Thyroid gland (tissue), 4 donors: ENCODE measurements around the gene FANCG. TPM values are rescaled to one million over a fixed set of nuclear protein-coding genes. Genes with fewer than 3 reads are reported as not detected.

Experiments used
- DNase-seq, 2 donors: peaks; one replicate each; pipeline ENCODE4 v3.0.0-alpha.2; 2019
- H3K27ac ChIP-seq, 3 donors: fragments of 200-600 bp; sonication (generic); 1 replicate in 2 of 3; 2 replicates in 1 of 3; pipeline ENCODE4 v1.5.1; 2016 to 2019; ENCODE audit warnings: mild to moderate bottlenecking in 1 of 3, moderate library complexity in 1 of 3
- H3K27me3 ChIP-seq: fragments of 200-600 bp; sonication (generic); one replicate; pipeline ENCODE4 v1.5.1; 2019
- H3K36me3 ChIP-seq, 2 donors: fragments of 200-600 bp; sonication (generic); one replicate each; pipeline ENCODE4 v1.5.1; 2016 to 2019
- H3K4me1 ChIP-seq, 2 donors: fragments of 200-600 bp; sonication (generic); one replicate each; pipeline ENCODE4 v1.5.1; 2017 to 2019
- H3K4me3 ChIP-seq, 3 donors: fragments of 200-600 bp; sonication (generic); replicated peaks in 1 of 3; 1 replicate in 2 of 3; 2 replicates in 1 of 3; pipeline ENCODE4 v1.5.1; 2016; ENCODE audit warnings: mild to moderate bottlenecking in 1 of 3
- H3K9me3 ChIP-seq: fragments of 200-600 bp; sonication (generic); one replicate; pipeline ENCODE4 v1.5.1; 2017
- CTCF ChIP-seq, 6 experiments: fragments of 200-600 bp in 3 of 6; fragments of 450-650 bp in 3 of 6; sonication (generic) in 3 of 6; IDR thresholded peaks; one replicate each; pipeline ENCODE4 v1.5.1; 2016 to 2019; ENCODE audit warnings: antibody characterized with exemption in 6 of 6, mild to moderate bottlenecking in 2 of 6, inconsistent platforms in 1 of 6, moderate library complexity in 1 of 6
- POLR2A ChIP-seq, 2 donors: fragments of 450-650 bp; IDR thresholded peaks; one replicate each; pipeline ENCODE4 v1.6.1; 2017; ENCODE audit warnings: antibody characterized with exemption in 2 of 2, mild to moderate bottlenecking in 2 of 2, moderate library complexity in 1 of 2
- WGBS, 2 donors: methylation state at CpG; one replicate each; pipeline ENCODE4 v1.1.5; 2017; 5-methylcytosine and 5-hydroxymethylcytosine counted together
- intact Hi-C: fragments of 100-400 bp; cut with DNase I; formaldehyde crosslinking; loops from one replicate; pipeline ENCODE4 v1.15.1; 2023
- total RNA-seq, 4 donors: library from RNA; depleted of rRNA; stranded (reverse); fragments of >200 nt; gene quantifications; one replicate each; pipeline ENCODE4 v1.2.3, GENCODE V29; 2016

The FANCG gene
- total RNA-seq, 4 donors from 2014 or later = 8.6 to 13.8 (median 11.8) TPM

GRCh38 chr9:35102769-35103659 lies 23.3 kb upstream of the FANCG start, which contains the start of gene STOML2:
TSS of gene STOML2 (minus strand) at chr9:35103131. CDS start at chr9:35103094, 37 bp downstream.
- H3K4me1 ChIP-seq = peaks cover 14 to 16% of the 10 kb centered on the region in 2 donors
- TF ChIP-seq CTCF (IDR thresholded peaks at IDR 0.05) = no peak
- peak in 1 of 2 donors; percentile 74 for TF ChIP-seq POLR2A (IDR thresholded peaks at IDR 0.05)
- intact Hi-C loops = no loop called here
- H3K36me3 ChIP-seq = peaks cover 44 to 48% of the 10 kb centered on the region in 2 donors
- no peaks in the 10 kb centered on the region for H3K9me3 ChIP-seq
- no peaks in the 10 kb centered on the region for H3K27me3 ChIP-seq
- 1 to 2% methylated on average over 45 to 55 of the region's 57 CpGs for WGBS, 2 donors
- H3K4me3 ChIP-seq = peak within 1 kb of the TSS in 2 of 3 donors; percentile 51 to 60
- peak; percentile 97 for DNase-seq
- H3K27ac ChIP-seq = peak within 1 kb of the TSS; percentile 61 to 86 (median 72)

- H3K9me3 ChIP-seq = no peaks in the 10 kb centered on the region
- TF ChIP-seq CTCF (IDR thresholded peaks at IDR 0.05) (no peak), POLR2A (IDR thresholded peaks at IDR 0.05) (no peak)
- 0 to 3% methylated on average over 8 to 10 of the region's 10 CpGs for WGBS, 2 donors
Measured at GRCh38 chr9:35102465-35102768, 22.7 kb upstream of the FANCG start.

GRCh38 chr9:35097573-35097972 lies 17.8 kb upstream of the FANCG start:
- no peak overlapping the region for H3K27ac ChIP-seq
- TF ChIP-seq POLR2A (IDR thresholded peaks at IDR 0.05) (no peak), CTCF (IDR thresholded peaks at IDR 0.05) (no peak)
- 86 to 92% methylated on average over 3 of the region's 3 CpGs for WGBS, 2 donors
- no peak overlapping the region for H3K4me3 ChIP-seq
- peaks cover 10 to 22% of the 10 kb centered on the region in 2 donors for H3K36me3 ChIP-seq
- no peaks in the 10 kb centered on the region for H3K9me3 ChIP-seq
- H3K4me1 ChIP-seq = peaks cover 12 to 19% of the 10 kb centered on the region in 2 donors
- no peaks in the 10 kb centered on the region for H3K27me3 ChIP-seq
- intact Hi-C loops = no loop called here
- no peak for DNase-seq

More at GRCh38 chr9:35102465-35102768, 22.7 kb upstream of the FANCG start:
- H3K4me1 ChIP-seq = peaks cover 14 to 16% of the 10 kb centered on the region in 2 donors
- no peak for DNase-seq
- intact Hi-C loops = no loop called here
- H3K4me3 ChIP-seq = peak overlapping the region in 2 of 3 donors; percentile 51 to 60
- H3K36me3 ChIP-seq = peaks cover 38 to 43% of the 10 kb centered on the region in 2 donors
- no peaks in the 10 kb centered on the region for H3K27me3 ChIP-seq
- H3K27ac ChIP-seq = peak overlapping the region in 2 of 3 donors; percentile 72 to 86

- Histone ChIP-seq H3K4me3 (peak within 1 kb of the TSS; percentile 71 to 92 (median 87)), H3K27ac (peak within 1 kb of the TSS; percentile 94 to 97 (median 95)), H3K4me1 (peaks cover 4 to 9% of the 10 kb centered on the region in 2 donors), H3K27me3 (no peaks in the 10 kb centered on the region), H3K9me3 (no peaks in the 10 kb centered on the region), H3K36me3 (peaks cover 24 to 35% of the 10 kb centered on the region in 2 donors)
- peak; percentile 91 for DNase-seq
- TF ChIP-seq POLR2A (IDR thresholded peaks at IDR 0.05) = peak; percentile 6 to 65
- TF ChIP-seq CTCF (IDR thresholded peaks at IDR 0.05) = peak; percentile 61 to 79 (median 65)
- WGBS, 2 donors = 0% methylated on average over 24 to 32 of the region's 53 CpGs
- intact Hi-C loops = no loop called here
Measured at GRCh38 chr9:35096035-35096849, 16.5 kb upstream of the FANCG start, which contains the start of gene PIGO. TSS of gene PIGO (minus strand) at chr9:35096591. CDS start at chr9:35095565, 1,026 bp downstream.
